NCI-H446 (cell line): ENCODE results near the gene NPR2.

ENCODE experiments used
- DNase-seq, 2 experiments: peaks; one replicate each; lab custom pipeline; 2025; lab: John Stamatoyannopoulos, UW

Gene NPR2

GRCh38 chr9:35858458-35858857 is 67.1 kb downstream of the NPR2 start:
- no peak for DNase-seq
